ENCODE results near the gene DNAJC17. TPM values are rescaled to one million over a fixed set of nuclear protein-coding genes. Genes with fewer than 3 reads are reported as not detected.

DNAJC17 gene
- polyA plus RNA-seq, 4 donors, result 34.2 to 40.4 (median 35.9) TPM

DNA sequence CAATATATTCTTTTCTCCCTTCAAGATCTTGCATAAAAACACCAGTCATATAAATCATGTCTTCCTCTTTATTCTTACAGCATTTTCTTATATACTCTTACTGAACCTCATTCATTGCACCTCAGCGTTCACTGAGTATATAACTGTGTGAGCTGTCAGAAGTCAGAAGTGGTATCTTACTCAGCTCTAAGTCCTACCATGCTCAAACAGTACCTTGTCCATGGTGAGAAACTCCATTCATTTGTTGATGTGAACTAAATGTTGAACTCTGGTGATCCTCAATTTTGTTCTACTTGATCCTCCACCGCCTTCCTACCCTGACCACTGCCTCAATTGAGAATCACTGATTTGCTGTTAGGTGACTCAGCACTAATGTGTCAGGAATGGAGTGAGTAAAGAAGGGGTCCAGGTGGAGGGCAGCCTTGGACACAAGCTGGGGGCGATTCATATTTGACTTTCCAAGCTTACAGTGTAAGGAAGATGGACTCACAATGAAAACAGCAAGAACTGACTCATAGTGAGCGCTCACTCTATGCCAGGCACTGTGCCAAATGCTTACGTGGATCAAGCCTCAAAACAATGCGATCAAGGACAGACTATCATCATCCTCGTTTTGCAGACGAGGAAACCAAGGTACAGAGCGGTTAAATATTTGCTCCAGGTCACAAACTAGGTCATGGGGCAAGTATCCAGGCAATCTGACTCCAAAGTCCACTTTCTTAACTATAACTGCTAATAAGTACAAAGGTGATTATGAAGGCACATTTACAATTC lies 13.9 kb downstream of the DNAJC17 start:
- no peak for DNase-seq (ENCODE audit: low read depth in 4 of 4, low spot score in 3 of 4)

DNA sequence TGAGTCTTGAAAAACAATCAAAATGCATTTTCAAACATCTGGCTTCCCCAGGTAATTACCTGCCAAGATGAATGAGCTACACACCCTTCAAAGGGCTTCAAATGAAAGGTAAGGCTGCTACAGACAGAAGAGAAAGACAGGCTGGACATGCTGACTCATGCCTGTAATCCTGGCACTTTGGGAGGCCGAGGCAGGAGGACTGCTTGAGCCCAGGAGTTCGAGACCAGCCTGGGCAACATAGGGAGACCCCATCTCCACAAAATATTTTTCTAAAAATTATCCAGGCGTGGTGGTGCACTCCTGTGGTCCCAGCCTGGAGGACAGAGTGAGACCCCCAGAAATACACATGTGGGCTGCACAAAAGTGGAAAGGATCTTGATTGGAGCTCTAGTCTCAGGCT lies 14.9 kb downstream of the DNAJC17 start:
- no peak for DNase-seq (ENCODE audit: low read depth in 4 of 4, low spot score in 3 of 4)

DNA sequence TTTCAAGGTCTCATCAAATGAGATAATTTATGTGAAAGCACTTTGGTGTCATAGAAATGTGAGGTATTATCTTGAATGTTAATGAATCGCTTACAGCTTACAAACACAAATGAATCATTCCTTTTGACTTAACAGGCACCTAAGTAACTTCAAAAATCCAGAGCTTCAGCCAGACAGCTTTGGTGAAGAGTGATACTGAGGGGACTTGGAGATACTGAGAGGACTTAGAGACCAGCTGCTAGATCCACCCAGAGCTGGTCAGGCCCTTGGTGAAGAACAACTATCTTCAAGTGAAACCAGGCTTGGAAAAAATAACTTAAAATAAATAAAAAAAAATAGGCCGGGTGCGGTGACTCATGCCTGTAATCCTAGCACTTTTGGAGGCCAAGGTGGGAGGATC lies 16.6 kb downstream of the DNAJC17 start:
- no peak for DNase-seq (ENCODE audit: low read depth in 4 of 4, low spot score in 3 of 4)

DNA sequence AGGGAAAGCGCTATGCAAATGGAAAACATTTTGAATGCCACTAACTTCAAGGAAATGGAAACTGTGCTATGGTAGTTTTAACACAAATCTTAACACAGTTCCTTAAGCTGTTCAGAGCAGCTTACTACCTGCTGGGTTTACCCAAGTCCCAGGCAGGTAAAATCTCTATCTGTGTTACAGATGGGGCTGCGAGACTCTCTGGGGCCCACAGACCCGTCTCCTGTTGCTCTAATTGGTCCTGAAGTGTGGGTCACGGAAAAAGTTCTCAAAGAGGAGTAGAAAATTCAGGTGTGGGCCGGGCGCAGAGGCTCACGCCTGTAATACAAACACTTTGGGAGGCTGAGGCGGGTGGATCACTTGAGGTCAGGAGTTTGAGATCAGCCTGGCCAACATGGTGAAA lies 17.3 kb downstream of the DNAJC17 start:
- no peak for DNase-seq (ENCODE audit: low read depth in 4 of 4, low spot score in 3 of 4)

DNA sequence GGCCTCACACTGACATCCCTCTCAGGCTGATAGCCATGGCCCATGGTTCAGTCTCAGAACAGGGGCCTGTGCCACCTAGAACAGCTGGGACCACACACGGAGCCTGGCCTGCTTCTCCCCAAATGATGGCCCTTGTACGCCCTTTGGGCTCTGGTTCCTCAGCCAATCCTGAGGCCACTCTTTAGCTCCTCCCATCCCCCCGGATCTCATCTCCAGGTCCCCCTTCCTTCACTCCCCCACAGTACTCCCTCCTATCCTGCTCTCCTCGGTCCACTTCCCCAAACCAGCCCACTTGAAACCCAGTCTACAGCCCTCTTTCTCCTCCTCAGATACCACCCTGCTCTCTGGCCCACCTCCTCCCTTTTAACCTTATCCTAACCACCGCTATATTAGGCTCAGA lies 18.2 kb downstream of the DNAJC17 start:
- DNase-seq (ENCODE audit: low read depth in 4 of 4, low spot score in 3 of 4), result no peak

DNA sequence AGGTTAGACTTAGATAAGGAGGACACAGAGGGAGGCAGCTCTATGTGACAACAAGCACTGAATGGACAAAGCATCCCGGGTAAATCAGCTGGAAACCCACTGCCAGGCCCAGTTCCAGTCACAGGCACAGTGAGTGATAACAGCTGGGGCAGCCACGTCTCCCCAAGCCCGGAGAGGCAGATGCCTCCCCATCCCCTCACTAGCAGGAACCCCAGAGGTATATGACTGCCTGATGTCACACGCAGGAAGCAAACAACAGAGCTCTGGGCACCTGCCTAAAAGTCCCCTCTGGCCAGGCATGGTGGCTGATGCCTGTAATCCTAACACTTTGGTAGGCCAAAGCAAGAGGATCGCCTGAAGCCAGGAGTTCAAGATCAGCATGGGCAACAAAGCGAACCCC lies 19.3 kb downstream of the DNAJC17 start:
- no peak for DNase-seq (ENCODE audit: low read depth in 4 of 4, low spot score in 3 of 4)

DNA sequence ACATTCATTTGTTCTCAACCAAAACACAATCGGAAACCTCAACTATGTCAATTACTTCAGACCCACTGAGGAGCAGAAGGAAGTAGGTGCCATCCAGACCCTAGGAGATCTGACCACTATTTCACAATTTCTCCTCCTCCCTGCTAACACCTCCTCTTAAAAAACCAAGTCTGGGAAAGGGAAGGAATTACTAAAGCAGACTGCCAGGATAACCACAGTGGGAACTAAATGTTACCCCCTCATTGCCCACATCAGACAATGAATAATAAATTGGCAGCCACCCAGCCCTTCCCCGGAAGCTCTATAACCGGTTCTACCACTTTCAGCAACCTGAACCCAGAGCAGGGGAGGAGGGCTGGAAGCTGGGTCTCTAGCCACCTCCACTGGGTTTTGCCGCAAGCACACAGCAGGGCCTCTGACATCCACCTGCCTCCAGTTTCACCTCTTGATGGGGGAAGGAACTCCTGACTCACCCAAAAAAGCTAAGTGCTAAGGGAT lies 19.9 kb downstream of the DNAJC17 start:
- no peak for DNase-seq (ENCODE audit: low read depth in 4 of 4, low spot score in 3 of 4)

DNA sequence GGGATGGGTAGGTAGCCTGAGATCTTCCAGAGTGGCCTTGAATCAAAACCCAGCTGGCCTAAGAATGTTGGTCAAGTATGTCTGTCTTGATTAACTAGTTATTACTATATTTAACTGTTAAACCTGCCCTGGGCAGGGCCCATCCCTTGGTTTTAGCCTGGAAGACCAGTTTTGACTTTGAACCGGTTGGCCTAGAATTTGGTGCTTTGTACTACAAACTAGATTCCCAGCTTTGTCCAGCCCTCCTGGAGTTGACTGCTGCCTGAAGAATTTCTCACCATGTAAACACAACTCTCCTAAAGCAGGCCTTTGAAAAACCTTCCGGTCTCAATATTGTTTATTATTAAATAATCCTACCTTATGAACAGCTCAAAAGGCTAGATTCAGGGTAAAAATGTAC lies 21.5 kb downstream of the DNAJC17 start:
- no peak for DNase-seq (ENCODE audit: low read depth in 4 of 4, low spot score in 3 of 4)

DNA sequence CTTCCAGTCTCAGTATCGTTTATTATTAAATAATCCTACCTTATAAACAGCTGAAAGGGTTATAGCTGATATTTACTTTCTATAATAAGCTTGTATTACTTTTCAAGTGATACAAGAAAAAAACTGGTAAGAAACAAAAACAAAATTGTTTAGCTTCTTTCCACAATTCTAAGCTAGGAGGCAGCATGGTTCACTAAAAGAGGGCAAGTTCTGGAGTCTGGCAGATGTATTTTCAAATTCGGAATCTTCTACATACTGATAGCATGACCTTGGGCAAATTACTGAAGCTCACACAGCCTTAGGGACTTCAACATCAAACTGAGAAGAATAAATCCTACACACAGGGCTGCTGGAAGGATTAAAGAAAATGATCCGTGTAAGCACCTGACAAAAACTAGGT lies 22.1 kb downstream of the DNAJC17 start:
- DNase-seq (ENCODE audit: low read depth in 4 of 4, low spot score in 3 of 4), result no peak

DNA sequence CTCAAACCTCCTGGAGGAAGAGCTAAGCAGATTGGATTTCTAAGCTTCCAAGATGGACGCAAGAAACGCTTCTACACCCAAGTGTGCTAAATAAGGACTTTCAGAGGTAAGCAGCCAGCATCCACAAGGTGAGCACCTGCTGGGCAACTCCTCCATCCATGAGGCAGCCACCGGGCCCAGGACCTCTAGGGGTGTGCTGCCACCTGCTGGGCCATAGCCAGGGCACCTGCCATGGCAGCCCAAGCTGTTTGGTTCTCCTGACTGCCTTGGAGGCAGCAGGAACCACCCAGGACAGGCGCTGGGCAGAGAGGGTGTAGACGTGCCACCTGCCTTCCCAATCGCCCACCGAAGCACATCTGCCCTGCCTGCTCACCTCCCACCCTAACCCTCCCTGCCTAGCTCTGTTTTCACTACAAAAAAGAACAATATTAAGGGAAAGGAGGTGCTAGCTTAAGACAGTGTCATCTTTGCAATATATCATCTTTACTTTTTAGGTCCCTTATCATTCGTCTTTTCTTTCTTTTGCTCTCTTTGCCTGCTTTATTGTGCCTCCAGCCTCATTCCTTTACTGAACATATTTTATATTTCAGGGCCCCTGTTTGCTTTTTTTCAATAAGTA lies 24.6 kb downstream of the DNAJC17 start:
- no peak for DNase-seq (ENCODE audit: low read depth in 4 of 4, low spot score in 3 of 4)

DNA sequence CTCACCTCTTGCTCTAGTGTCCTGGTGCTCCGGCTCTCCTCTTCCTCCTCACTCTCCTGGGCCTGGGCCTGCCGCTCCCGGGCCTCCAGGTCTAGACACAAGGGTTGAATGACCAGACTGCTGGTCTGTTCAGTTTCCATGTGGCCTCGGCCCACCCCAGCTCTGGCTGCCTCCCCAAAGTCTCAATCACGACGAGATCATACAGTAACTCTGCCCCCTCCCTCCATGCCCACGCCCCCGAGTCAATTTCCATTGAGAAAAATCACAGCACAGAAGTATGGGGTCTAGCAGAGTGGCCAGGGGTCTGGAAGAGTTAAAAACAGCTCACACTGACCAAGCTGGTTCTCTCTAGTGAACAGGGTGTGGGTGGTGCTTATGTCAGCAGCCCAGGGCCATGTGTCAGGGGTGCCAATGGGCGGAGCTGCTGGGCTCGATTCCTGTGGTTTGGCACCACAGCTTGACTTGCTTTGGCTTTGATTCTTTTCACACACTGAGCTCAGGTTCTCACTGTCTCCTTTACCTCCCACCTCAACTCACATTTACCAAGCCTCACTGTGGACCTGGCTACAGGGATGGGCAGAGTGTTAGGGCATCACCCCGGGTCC lies 30.6 kb downstream of the DNAJC17 start:
- no peak for DNase-seq (ENCODE audit: low read depth in 4 of 4, low spot score in 3 of 4)

DNA sequence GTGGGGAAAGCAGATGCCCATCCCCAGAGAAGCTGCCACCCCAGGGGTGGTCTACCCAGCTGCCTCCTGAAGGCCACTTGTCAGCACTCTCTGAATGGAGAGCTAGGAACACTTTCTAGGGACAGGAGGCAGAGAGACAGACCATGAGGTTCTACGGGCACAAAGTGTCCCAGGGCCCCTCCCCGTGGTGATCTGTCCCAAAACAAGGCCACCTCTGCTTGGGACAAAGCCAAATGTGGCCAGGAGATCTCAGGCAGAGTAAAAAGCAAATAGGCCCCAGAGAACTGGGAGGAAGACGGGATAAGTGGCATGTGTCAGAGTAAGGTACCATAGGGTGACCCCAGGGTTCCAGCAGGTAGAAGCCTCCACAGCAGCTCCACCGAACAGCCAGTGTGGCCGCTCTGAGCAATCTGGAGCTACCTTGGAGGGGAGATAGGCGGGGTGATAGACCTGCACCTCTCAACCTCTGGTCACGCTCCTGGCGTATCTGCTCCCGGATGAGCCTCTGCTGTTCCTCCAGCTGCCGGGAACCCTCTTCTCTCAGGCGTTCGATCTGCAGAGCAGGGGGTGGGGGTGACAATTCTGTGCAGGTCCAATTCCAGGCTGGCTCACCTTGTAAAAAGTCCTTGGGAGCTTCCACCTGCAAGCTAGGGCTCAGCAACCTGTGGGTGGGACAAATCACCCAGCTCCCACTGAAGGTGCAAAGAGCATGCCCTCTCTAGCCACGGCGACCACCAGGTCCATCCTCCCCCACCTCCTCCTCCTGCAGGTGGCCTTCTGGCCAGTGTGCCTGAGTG lies 31.3 kb downstream of the DNAJC17 start:
- no peak for DNase-seq (ENCODE audit: low read depth in 4 of 4, low spot score in 3 of 4)

DNA sequence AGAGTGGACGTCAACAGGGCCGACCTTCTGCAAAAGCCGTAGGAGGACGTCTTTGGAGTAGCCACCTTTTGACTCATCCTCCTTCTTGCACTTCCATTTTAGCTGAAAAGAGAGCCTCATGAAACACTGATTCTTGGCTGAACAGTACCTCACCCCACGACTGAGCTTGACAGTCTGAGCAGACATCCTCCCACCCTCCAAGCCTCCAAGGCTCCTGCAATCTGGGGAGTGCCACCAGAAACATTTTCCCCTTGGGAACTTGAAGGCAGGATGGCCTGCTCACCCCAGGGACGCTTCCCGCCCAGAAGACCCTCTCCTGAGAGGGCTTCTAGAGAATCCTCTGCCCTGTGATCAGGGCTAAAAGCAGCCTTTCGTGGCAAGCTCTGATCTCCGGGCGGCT lies 32.3 kb downstream of the DNAJC17 start:
- DNase-seq (ENCODE audit: low read depth in 4 of 4, low spot score in 3 of 4), result no peak

DNA sequence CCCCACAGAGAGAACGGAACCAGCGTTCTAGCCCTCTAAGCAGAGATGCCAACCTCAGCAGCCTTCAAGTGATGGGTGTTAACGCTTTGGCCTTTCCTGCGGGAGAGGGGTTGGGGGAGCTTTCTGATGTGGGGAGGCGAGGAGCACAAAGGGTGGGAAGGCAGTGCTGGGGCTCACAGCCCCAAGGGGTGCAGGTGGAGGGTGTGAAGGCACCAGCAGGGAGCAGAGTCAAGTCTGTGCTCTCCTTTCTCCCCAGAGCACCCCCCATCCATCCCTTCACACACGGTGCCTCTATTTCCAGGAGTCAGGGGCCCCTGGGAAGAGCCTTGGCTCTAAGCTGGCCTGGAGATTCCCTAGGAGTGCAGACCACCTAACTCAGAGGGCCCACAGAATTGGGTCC lies 33.4 kb downstream of the DNAJC17 start:
- no peak for DNase-seq (ENCODE audit: low read depth in 4 of 4, low spot score in 3 of 4)

DNA sequence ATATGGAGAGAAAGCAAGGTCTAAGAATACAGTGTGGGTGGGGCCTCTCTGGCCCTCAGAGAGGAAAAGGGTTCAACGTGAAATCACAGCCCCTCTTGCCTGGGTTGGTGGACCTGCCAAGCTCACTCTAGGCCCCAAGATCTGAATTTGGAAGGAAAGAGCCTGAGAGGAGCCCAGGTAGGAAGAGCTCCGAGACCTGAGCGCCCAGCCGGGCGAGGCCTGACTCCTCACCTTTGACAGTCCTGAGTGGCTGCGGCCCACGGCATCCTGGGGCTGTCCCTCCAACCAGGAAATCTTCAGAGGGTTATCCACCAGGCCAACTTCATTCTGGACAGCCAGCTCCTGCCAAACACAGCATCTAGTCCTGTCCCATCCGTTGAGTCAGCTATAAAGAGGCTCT lies 33.8 kb downstream of the DNAJC17 start:
- DNase-seq (ENCODE audit: low read depth in 4 of 4, low spot score in 3 of 4), result no peak

DNA sequence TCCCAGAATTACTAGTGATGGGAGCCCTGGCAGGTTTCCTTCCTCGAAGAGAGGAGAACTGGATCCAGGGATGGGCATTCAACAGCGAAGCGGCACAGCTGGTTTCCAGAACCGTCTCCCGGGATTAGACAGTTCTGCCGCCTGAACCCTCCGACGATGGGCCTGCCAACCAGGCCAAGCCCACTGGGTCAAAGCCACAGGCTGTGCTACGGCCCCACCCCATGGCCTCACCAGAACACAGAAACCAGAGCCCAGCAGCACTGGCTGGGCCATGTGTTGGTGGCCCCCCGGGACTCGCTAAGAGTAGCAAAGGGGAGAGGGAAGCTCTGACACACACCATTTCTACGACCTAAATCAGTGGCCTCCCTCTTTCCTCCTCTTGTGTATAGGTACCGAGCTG lies 35.3 kb downstream of the DNAJC17 start:
- DNase-seq (ENCODE audit: low read depth in 4 of 4, low spot score in 3 of 4), result no peak

DNA sequence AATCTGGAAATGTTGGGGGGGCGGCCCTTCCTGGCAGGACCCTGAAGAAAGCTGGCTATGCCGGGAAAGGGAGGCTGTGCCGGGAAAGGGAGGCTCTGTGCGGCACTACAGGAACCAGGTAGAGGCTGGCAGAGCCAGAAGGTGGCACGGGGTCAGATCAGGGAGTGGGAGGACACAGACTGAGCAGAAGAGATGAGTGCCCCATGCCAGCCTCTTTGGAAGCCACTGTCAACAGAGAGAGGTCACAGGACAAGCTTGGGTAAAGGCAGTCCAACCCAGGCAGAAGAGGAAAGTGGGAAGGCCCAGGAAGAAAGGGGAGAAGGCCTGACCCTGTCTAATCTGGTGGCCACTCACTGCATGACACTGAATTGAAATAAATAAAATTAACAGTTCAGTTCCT lies 36.0 kb downstream of the DNAJC17 start:
- no peak for DNase-seq (ENCODE audit: low read depth in 4 of 4, low spot score in 3 of 4)

DNA sequence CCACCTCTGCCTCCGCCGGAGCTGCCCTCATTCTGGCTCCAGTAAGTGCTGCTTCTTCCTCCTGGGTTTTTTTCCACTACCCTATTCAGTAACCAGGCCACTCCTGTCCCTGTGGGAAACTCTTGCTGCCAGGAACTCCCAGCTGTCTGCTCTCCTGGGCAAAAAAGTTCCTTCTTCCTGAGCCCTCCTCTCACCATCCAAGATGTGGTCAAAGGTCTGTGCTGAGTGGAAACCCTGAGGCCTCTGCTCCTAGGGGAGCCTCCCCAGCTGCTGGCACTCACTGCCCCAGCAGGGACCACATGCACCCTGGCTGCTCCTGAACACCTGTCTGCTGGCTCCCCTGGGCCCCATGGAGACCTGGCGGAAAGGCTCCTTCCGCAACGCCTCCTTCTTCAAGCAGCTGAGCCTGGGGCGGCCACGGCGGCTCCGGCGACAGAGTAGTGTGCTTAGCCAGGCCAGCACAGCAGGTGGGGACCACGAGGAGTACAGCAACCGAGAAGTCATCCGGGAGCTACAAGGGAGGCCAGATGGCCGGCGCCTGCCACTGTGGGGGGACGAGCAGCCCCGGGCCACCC lies 37.0 kb downstream of the DNAJC17 start:
- no peak for DNase-seq (ENCODE audit: low read depth in 4 of 4, low spot score in 3 of 4)

DNA sequence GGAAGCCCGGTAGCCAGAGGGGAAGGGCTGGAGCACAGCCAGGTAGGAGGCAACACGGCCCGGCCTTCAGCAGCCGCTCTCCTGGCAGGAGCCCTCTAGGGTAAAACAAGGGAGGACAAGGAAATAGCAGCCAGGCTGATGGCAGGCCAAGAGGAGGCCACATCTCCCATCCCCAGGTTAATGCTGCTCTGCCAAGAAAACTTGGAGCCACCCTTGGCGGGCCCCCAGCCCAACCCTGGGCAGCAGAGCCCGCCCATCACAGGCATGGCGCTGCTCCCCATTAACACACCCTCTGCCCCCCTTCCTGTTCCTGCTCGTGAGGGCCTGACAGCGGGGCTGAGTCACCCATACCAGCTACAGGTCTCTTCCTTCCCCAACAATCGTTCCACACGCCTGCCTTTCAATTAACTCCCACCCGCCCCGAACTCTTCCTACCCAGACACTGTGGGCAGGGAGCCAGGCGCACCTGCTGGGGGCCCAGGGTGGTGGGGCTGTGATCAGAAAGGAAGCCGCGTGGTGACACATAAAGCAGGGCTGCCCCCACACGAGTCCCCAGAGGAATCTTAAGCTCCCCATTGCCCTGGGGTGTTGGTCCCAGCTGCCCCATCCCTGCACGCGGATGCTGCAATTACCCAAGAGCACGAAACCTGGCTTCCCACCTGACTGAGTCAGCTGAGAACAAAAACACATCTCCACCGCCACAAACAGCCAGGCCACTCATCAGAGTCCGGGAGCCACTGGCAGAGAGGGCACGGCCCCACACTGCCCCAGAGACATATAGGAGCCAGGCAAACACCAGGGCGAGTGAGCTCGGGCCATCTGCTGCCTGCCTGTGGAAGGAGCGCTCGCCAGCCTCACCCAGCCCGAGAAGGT lies 37.8 kb downstream of the DNAJC17 start, which contains the start of gene C15orf62:
Gene C15orf62 (plus strand): TSS at position 707 of the 873 bp plus-strand sequence. CDS start 516 bp downstream, outside the sequence.
- DNase-seq (ENCODE audit: low read depth in 4 of 4, low spot score in 3 of 4), result no peak

All from right renal pelvis (tissue), 4 donors.